Aorta (tissue), 5 donors: ENCODE data around the gene DENND1A. TPM values are rescaled to one million over a fixed set of nuclear protein-coding genes. Genes with fewer than 3 reads are reported as not detected.

ENCODE experiments used
- ATAC-seq: fragments of 200-7000 bp; cut with Tn5 transposase; one replicate; pipeline ENCODE4 v1.9.1; 2022; ENCODE audit warnings: moderate library complexity; ENCODE audit not compliant: low FRiP score
- DNase-seq, 2 donors: peaks; one replicate each; pipeline ENCODE4 v3.0.0-alpha.2; 2020
- H3K27ac ChIP-seq, 2 donors: one replicate each; pipeline ENCODE4 v1.5.1; 2013; ENCODE audit warnings: low read length in 2 of 2, mild to moderate bottlenecking in 2 of 2, moderate library complexity in 2 of 2, control low read depth in 1 of 2, inconsistent platforms in 1 of 2, low read depth in 1 of 2
- H3K27me3 ChIP-seq, 2 donors: one replicate each; pipeline ENCODE4 v1.6.1; 2013; ENCODE audit warnings: control low read depth in 1 of 2, low read length in 1 of 2, mild to moderate bottlenecking in 1 of 2, moderate library complexity in 1 of 2; ENCODE audit not compliant: insufficient read depth in 2 of 2, control insufficient read depth in 1 of 2
- H3K36me3 ChIP-seq, 2 donors: one replicate each; pipeline ENCODE4 v1.6.1; 2013; ENCODE audit warnings: control low read depth in 1 of 2, low read length in 1 of 2, mild to moderate bottlenecking in 1 of 2; ENCODE audit not compliant: insufficient read depth in 2 of 2, control insufficient read depth in 1 of 2
- H3K4me1 ChIP-seq, 2 donors: one replicate each; pipeline ENCODE4 v1.6.1; 2013; ENCODE audit warnings: low read length in 2 of 2, control low read depth in 1 of 2, mild to moderate bottlenecking in 1 of 2, moderate library complexity in 1 of 2; ENCODE audit not compliant: insufficient read depth in 2 of 2, control insufficient read depth in 1 of 2
- H3K4me3 ChIP-seq, 2 donors: one replicate each; pipeline ENCODE4 v1.5.1; 2013; ENCODE audit warnings: low read length in 2 of 2, control low read depth in 1 of 2, mild to moderate bottlenecking in 1 of 2
- H3K9me3 ChIP-seq: one replicate; pipeline ENCODE4 v1.6.1; 2013; ENCODE audit warnings: mild to moderate bottlenecking, low read length; ENCODE audit not compliant: control insufficient read depth
- WGBS, 2 donors: extraction: QIAGEN DNeasy Blood & Tissue Kit; methylation state at CpG; one replicate each; pipeline ENCODE4 v1.1.7; 2013; 5-methylcytosine and 5-hydroxymethylcytosine counted together
- intact Hi-C, 2 donors: fragments of 100-400 bp; cut with DNase I; formaldehyde crosslinking; loops; one replicate each; pipeline versions ENCODE4 v1.14.2 to v1.15.0; 2022
- polyA plus RNA-seq, 2 donors: library from polyadenylated mRNA; stranded (reverse); fragments of 200-250 nt; gene quantifications; one replicate each; pipeline ENCODE4 v1.2.3, GENCODE V29; 2013
- total RNA-seq, 2 donors: library from RNA; stranded (reverse); fragmentation: NEBNext Ultra II Directional; extraction: Animal tissue kit (Norgen Biotek cat#: 25700); gene quantifications; one replicate each; pipeline ENCODE4 v1.2.1, GENCODE V29; 2021
- donor health status: healthy with polysubstance abuse.
- donor health status: Bipolar disorder and iron deficiency.
- donor health status: DM: no; HTN: no; CAD: no.
- donor health status: DM: no; HTN: no; CAD: no.
- donor health status: DM: yes; HTN: yes; CAD: no.

The DENND1A gene
- total and polyA plus RNA-seq, 4 donors = 6.9 to 31.4 (median 15.3) TPM

DNA sequence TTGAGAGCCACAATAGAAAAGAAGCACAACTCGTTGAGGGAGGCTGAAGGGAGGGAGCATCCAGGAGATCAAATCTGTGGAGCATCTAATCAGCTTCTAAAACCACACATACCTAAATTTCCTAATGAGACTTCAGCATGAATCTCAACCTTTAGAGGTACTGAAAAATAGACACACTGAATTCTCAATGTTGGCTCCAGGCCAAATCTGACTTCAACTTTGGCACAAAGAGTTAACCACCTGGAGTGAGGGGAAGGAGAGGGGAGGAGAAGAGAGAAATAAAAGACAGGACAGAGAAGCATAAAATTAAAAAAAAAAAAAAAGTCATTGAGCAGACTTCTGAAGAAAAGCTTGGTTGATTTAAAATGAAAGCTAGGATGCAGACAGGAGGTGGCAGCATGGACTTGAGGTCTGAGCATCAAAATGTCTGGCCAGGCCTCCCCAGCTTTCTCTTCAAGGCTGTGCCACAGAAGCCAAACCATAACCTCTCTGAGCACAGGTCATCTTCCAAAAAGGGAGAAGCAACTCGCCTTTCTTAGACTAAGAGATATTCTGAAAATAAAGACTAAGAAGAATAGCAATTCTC lies 205.6 kb downstream of the DENND1A start:
- peaks cover 1% of the 10 kb centered on the region for H3K9me3 ChIP-seq
- H3K36me3 ChIP-seq = peaks cover 0 to 4% of the 10 kb centered on the region in 2 donors
- ATAC-seq (no peak), DNase-seq (no peak)
- no peak overlapping the region for H3K27ac ChIP-seq
- H3K4me1 ChIP-seq = peaks cover 0 to 1% of the 10 kb centered on the region in 2 donors
- 94 to 100% methylated on average over 2 of the region's 2 CpGs for WGBS, 2 donors
- no peak overlapping the region for H3K4me3 ChIP-seq
- intact Hi-C loops = no loop called here
- no peaks in the 10 kb centered on the region for H3K27me3 ChIP-seq

DNA sequence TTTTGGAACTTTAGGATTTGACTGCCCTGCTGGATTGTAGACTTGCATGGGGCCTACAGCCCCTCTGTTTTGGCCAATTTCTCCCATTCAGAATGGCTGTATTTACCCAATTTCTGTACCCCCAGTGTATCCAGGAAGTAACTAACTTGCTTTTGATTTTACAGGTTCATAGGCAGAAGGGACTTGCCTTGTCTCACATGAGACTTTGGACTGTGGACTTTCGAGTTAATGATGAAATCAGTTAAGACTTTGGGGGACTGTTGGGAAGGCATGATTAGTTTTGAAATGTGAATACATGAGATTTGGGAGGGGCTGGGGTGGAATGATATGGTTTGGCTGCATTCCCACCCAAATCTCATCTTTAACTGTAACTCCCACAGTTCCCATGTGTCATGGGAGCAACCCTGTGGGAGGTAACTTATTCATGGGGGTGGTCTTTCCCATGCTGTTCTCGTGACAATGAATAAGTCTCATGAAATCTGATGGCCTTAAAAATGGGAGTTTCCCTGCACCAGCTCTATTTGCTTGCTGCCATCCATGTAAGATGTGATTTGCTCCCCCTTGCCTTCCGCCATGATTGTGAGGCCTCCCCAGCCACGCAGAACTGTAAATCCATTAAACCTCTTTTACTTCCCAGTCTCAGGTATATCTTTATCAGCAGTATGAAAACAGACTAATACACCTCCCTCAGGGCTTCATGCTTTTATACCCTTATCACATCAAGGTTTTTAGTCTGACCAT lies 206.6 kb downstream of the DENND1A start:
- DNase-seq = no peak

GRCh38 chr9:123722378-123722777 lies 207.5 kb downstream of the DENND1A start:
- H3K27ac ChIP-seq = no peak overlapping the region
- no peaks in the 10 kb centered on the region for H3K27me3 ChIP-seq
- H3K4me1 ChIP-seq = peaks cover 0 to 1% of the 10 kb centered on the region in 2 donors
- ATAC-seq (no peak), DNase-seq (no peak)
- peaks cover 0 to 4% of the 10 kb centered on the region in 2 donors for H3K36me3 ChIP-seq
- no peak overlapping the region for H3K4me3 ChIP-seq
- peaks cover 1% of the 10 kb centered on the region for H3K9me3 ChIP-seq
- intact Hi-C loops = no loop called here
- WGBS, 2 donors = 96 to 97% methylated on average over 4 of the region's 4 CpGs

More for the DNA sequence above, 206.6 kb downstream of the DENND1A start:
- Histone ChIP-seq H3K9me3 (peaks cover 1% of the 10 kb centered on the region), H3K4me3 (no peak overlapping the region), H3K4me1 (peaks cover 0 to 1% of the 10 kb centered on the region in 2 donors), H3K27ac (no peak overlapping the region), H3K27me3 (no peaks in the 10 kb centered on the region), H3K36me3 (peaks cover 0 to 4% of the 10 kb centered on the region in 2 donors)
- ATAC-seq = no peak
- intact Hi-C loops = no loop called here
- WGBS, 2 donors = 95 to 99% methylated on average over 4 of the region's 4 CpGs

GRCh38 chr9:123718188-123718587 lies 211.7 kb downstream of the DENND1A start:
- peaks cover 0 to 4% of the 10 kb centered on the region in 2 donors for H3K36me3 ChIP-seq
- no peaks in the 10 kb centered on the region for H3K27me3 ChIP-seq
- 96 to 100% methylated on average over 1 of the region's 1 CpG for WGBS, 2 donors
- no peak overlapping the region for H3K4me3 ChIP-seq
- DNase-seq (no peak), ATAC-seq (no peak)
- H3K9me3 ChIP-seq = peaks cover 1% of the 10 kb centered on the region
- intact Hi-C loops = no loop called here
- H3K27ac ChIP-seq = no peak overlapping the region
- no peaks in the 10 kb centered on the region for H3K4me1 ChIP-seq

DNA sequence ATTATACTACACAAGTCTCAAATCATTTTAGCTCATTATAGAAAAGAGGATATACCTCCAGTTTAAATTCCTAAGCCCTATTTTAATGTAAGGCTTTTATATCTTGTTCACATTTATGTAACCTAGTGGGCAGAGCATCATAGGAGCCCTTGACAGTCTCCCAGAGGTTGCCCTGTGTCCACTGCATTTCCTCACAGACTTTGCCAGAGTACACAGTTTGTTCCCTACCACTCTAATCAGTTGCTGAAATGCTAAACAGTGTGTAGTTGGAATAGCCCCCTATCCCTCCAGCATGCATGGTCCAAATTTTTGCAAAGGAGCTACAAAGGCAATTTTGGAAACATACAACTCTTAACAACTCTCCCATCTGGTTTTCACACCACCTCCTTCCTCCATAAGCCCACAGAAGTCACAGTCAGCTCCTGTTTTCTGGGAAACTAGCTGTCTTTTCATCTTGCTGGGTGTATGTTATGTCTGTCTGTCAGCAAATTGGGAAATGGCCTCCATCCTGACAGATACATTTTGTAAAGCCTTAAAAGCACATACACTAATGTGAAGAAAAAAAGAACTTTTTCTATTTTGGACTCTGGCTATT lies 212.2 kb downstream of the DENND1A start:
- ATAC-seq (no peak), DNase-seq (no peak)
- Histone ChIP-seq H3K27me3 (no peaks in the 10 kb centered on the region), H3K9me3 (peaks cover 1% of the 10 kb centered on the region), H3K4me1 (no peaks in the 10 kb centered on the region), H3K27ac (no peak overlapping the region), H3K4me3 (no peak overlapping the region), H3K36me3 (peaks cover 0 to 4% of the 10 kb centered on the region in 2 donors)
- intact Hi-C loops = no loop called here

DNA sequence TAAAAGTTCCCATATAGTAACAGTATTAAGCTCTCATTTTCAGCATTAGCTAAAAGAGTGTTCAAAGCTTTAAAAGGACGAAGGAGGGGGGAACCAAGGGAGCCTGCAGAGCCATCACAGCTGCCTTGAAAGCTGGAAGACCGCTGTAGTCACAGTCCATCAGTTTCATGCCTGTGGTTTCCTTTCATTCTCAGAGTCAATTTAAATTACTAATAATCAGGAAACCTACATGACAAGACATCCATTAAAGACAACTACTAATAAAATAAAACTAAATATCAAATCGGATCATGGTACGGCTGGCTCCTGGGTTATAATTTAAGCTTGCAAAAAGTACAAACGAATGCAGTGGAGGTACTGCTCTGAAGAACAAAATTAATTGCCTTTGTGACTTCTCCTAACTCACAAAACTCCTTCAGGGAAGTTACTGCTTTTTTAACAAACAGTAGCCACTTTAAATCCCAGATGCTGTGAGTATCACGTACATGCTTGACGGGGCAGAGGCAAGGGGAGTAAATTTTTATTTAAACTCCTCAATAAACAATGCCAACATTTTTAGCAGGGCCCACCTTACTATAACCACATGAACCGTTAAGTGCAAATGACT lies 213.5 kb downstream of the DENND1A start:
- no peaks in the 10 kb centered on the region for H3K27me3 ChIP-seq
- H3K9me3 ChIP-seq = no peaks in the 10 kb centered on the region
- no peak for DNase-seq
- 93 to 94% methylated on average over 8 of the region's 8 CpGs for WGBS, 2 donors
- intact Hi-C loops = no loop called here
- H3K36me3 ChIP-seq = no peaks in the 10 kb centered on the region
- H3K4me1 ChIP-seq = no peaks in the 10 kb centered on the region
- H3K27ac ChIP-seq = no peak overlapping the region
- H3K4me3 ChIP-seq = no peak overlapping the region
- ATAC-seq = no peak

- 43 to 62% methylated on average over 1 of the region's 1 CpG for WGBS, 2 donors
Measured at GRCh38 chr9:123715258-123715657, 214.7 kb downstream of the DENND1A start.

GRCh38 chr9:123713282-123713681 lies 216.6 kb downstream of the DENND1A start:
- no peaks in the 10 kb centered on the region for H3K9me3 ChIP-seq
- intact Hi-C loops = no loop called here
- no peak for ATAC-seq
- H3K4me1 ChIP-seq = no peaks in the 10 kb centered on the region
- H3K27me3 ChIP-seq = no peaks in the 10 kb centered on the region
- H3K4me3 ChIP-seq = no peak overlapping the region
- WGBS, 2 donors = 89 to 94% methylated on average over 2 of the region's 2 CpGs
- DNase-seq = no peak
- H3K27ac ChIP-seq = no peak overlapping the region
- H3K36me3 ChIP-seq = no peaks in the 10 kb centered on the region

More at GRCh38 chr9:123715258-123715657, 214.7 kb downstream of the DENND1A start:
- ATAC-seq (no peak), DNase-seq (no peak)
- Histone ChIP-seq H3K9me3 (no peaks in the 10 kb centered on the region), H3K27me3 (no peaks in the 10 kb centered on the region), H3K4me3 (no peak overlapping the region), H3K27ac (no peak overlapping the region), H3K4me1 (no peaks in the 10 kb centered on the region), H3K36me3 (no peaks in the 10 kb centered on the region)
- intact Hi-C loops = no loop called here
